Left cardiac atrium (tissue), 2 donors: Measurements from ENCODE around the gene HASPIN. TPM values are rescaled to one million over a fixed set of nuclear protein-coding genes. Genes with fewer than 3 reads are reported as not detected.

Experiments
- total RNA-seq, 2 donors: library from RNA; stranded (reverse); fragmentation: NEBNext Ultra II Directional; extraction: Animal tissue kit (Norgen Biotek cat#: 25700); gene quantifications; one replicate each; pipeline ENCODE4 v1.2.1, GENCODE V29; 2021
- donor health status: DM: no; HTN: yes; CAD: no; lungs with severe emphysema.
- donor health status: DM: yes; HTN: yes; CAD: no.

Gene HASPIN
- total RNA-seq, 2 donors from 2014 or later = 0.16 to 0.47 TPM

Other genes starting within 250 kb of the HASPIN start
- gene ASPA, start 247.9 kb upstream of the HASPIN start, total RNA-seq = 1 to 10 TPM; 3.1 to 5.0 TPM
- gene TRPV3, start 166.1 kb upstream of the HASPIN start, total RNA-seq = 1 to 10 TPM; 1.2 to 2.1 TPM
- 1 to 10 TPM; 3.3 to 3.4 TPM for gene TRPV1, start 114.5 kb upstream of the HASPIN start, total RNA-seq
- 1 to 10 TPM; 4.6 to 6.1 TPM for gene SHPK, start 87.7 kb upstream of the HASPIN start, total RNA-seq
- gene CTNS, start 87.1 kb upstream of the HASPIN start, total RNA-seq = 1 to 10 TPM; 8.3 to 9.6 TPM
- gene TAX1BP3, start 55.3 kb upstream of the HASPIN start, total RNA-seq = 100 to 1,000 TPM; 116 to 142 TPM
- gene EMC6, start 55.1 kb upstream of the HASPIN start, total RNA-seq = 10 to 100 TPM; 51.8 to 51.9 TPM
- gene P2RX5, start 27.7 kb upstream of the HASPIN start, total RNA-seq = 10 to 100 TPM in 1 of 2 donors, 1 to 10 TPM in 1; 7.7 to 13.5 TPM
- gene ITGAE, start 77.3 kb downstream of the HASPIN start, total RNA-seq = 10 to 100 TPM; 15.7 to 20.5 TPM
- 10 to 100 TPM; 16.3 to 24.4 TPM for gene NCBP3, start 122.3 kb downstream of the HASPIN start, total RNA-seq
- gene CAMKK1, start 169.2 kb downstream of the HASPIN start, total RNA-seq = 1 to 10 TPM; 4.1 to 5.1 TPM
- gene P2RX1, start 192.6 kb downstream of the HASPIN start, total RNA-seq = 1 to 10 TPM in 1 of 2 donors, under 1 TPM in 1; 0.62 to 3.5 TPM
- 10 to 100 TPM in 1 of 2 donors, 1 to 10 TPM in 1; 8.6 to 12.0 TPM for gene ATP2A3, start 240.5 kb downstream of the HASPIN start, total RNA-seq